IPS-20b (cell line): Measurements from ENCODE around the gene DPPA5.
"Not testable (repeated sequence)": the region's sequence is repeated elsewhere in the genome, so short reads cannot be mapped to it uniquely, and the experiment has no call there.

ENCODE experiments used
- H3K27ac ChIP-seq: one replicate; pipeline ENCODE4 v1.5.1; 2013; ENCODE audit warnings: low read length
- H3K27me3 ChIP-seq: 2 replicates; pipeline ENCODE4 v1.6.1; 2013; ENCODE audit warnings: mild to moderate bottlenecking, low read length, inconsistent platforms; ENCODE audit not compliant: insufficient read depth
- H3K36me3 ChIP-seq: 2 replicates; pipeline ENCODE4 v1.6.1; 2013; ENCODE audit warnings: low read depth, mild to moderate bottlenecking, inconsistent platforms, low read length, moderate library complexity; ENCODE audit not compliant: insufficient read depth
- H3K4me1 ChIP-seq: 2 replicates; pipeline ENCODE4 v1.6.1; 2013; ENCODE audit warnings: mild to moderate bottlenecking, control low read depth, inconsistent platforms, low read length, moderate library complexity; ENCODE audit not compliant: insufficient read depth
- H3K4me3 ChIP-seq: 2 replicates; pipeline ENCODE4 v1.5.1; 2013; ENCODE audit warnings: mild to moderate bottlenecking, low read length, inconsistent platforms
- H3K9ac ChIP-seq: 2 replicates; pipeline ENCODE4 v1.6.1; 2013; ENCODE audit warnings: low read depth, mild to moderate bottlenecking, inconsistent platforms, low read length, moderate library complexity
- H3K9me3 ChIP-seq: 2 replicates; pipeline ENCODE4 v1.6.1; 2013; ENCODE audit warnings: mild to moderate bottlenecking, low read depth, low read length, inconsistent platforms; ENCODE audit not compliant: insufficient read depth

DPPA5 gene

DNA sequence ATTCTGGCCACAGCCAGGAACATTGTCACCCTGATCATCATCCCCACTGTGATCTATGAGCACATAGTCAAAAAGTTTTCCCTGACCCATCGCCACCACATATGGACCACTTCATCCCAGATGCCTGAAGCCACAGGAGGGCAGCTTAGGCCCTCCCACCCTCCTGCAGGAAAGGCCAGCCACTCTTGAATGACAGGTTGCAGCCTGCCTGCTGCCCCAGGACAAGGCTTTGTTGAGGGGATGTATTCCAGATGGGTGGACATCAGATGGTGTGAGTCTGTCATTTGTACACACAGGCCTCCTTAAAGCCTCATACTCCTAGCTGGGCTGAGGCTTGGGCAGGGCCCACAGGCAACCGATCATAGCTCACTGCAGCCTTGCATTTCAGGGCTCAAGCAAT, 30.8 kb downstream of the DPPA5 start:
- no peaks in the 10 kb centered on the region for H3K27me3 ChIP-seq

DNA sequence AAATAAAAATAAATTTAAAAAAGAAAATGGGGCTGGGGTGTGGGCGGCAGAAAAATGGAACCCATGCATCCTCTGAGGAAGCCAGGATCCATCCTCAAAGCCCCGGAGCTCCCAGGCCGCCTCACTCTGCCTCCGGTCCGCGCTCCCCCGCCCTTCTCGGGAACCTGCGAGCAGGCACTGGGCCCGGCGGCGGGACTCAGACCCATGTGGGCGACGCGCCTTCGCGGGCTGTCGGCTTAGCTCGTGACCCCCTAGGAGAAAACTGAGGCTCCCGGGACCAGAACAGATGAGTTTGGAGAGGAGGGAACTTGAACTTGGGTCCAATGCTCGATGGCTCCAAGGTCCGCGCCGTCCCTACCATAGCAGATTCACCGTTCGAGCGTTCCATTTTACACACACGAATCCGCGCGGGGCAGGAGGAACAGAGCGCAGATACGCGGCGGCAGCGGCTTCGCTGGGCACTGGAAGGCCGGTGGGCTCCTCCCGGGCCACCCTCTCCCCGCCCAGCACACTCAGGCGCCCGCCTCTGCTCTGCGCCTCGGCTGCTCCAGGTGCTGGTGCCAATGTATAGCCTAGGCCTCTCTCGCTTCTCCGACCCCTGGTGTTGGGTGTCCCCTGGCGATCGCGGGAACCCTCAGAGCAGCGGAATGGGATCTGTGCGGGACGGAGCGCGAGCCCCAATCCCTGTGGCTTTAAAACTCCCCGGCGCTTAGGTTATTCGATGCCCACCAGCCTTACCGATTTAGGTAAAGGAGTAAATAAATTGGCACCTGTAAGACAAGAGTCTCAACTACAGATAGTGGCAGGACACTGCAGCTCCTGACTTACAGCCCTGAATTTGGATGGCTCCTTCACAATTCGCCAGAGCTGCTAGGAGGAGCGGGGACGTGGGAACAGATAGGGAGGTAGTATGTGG, 39.2 kb downstream of the DPPA5 start:
- Histone ChIP-seq H3K9ac (no peak overlapping the region), H3K27me3 (no peaks in the 10 kb centered on the region), H3K4me1 (no peaks in the 10 kb centered on the region), H3K36me3 (no peaks in the 10 kb centered on the region), H3K4me3 (no peak overlapping the region), H3K9me3 (no peaks in the 10 kb centered on the region; the same call in 1 of the 2 replicates), H3K27ac (no peak overlapping the region)

More for the DNA sequence above, 30.8 kb downstream of the DPPA5 start:
- Histone ChIP-seq H3K9me3 (no peaks in the 10 kb centered on the region), H3K4me3 (no peak overlapping the region), H3K36me3 (no peaks in the 10 kb centered on the region), H3K9ac (no peak overlapping the region), H3K27ac (no peak overlapping the region), H3K4me1 (no peaks in the 10 kb centered on the region)

DNA sequence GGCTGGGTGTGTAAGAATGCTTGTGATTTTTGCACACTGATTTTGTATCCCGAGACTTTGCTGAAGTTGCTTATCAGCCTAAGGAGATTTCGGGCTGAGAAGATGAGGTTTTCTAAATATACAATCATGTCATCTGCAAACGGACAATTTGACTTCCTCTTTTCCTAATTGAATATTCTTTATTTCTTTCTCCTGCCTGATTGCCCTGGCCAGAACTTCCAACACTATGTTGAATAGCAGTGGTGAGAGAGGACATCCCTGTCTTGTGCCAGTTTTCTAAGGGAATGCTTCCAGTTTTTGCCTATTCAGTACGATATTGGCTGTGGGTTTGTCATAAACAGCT, 43.6 kb downstream of the DPPA5 start:
- H3K9ac ChIP-seq, result peak overlapping the region; percentile 88; the same call in 1 of the 2 replicates

DNA sequence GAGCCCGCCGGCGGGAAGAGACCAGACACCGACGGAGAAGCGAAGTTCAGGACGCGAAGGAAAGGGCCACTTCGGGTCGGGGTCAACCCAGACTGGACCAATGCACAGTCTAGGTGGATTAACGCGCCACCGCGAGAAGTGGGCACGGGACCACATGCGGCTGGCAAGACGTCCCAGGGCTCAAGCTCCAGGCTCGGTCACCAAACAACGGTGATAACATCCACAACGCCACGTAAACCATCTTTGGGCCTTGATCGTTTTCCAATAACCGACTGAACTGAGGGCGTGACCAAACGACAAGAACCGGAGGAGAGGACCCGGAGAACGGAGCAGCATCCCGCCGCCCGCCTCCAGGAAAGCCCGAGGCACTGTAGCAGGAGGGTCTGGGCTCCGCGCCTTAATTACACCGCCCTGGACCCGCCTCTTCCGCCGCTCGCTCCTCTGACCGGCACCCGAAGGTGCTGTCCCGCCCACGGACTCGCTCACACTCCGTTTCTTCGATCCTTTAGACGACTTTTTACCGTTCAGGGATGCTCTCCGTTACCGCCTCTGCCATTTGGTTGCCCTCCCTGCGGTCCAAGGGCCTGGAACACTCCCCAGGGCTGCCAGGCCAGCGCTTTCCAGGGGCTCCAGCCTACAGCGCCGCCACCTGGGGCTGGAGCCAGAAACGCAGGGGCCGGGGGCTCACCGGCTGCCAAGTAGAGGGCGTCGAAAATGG, 44.1 kb downstream of the DPPA5 start:
- Histone ChIP-seq H3K27ac (no peak overlapping the region), H3K27me3 (no peaks in the 10 kb centered on the region), H3K36me3 (no peaks in the 10 kb centered on the region), H3K4me1 (no peaks in the 10 kb centered on the region; the same call in 1 of the 2 replicates), H3K9ac (peak overlapping the region; percentile 88; the same call in 1 of the 2 replicates), H3K4me3 (peak overlapping the region; percentile 84), H3K9me3 (no peaks in the 10 kb centered on the region)

More for the DNA sequence above, 43.6 kb downstream of the DPPA5 start:
- not testable (repeated sequence) for H3K4me1 ChIP-seq, H3K27ac ChIP-seq, H3K36me3 ChIP-seq, H3K27me3 ChIP-seq, H3K9me3 ChIP-seq
- peak overlapping the region; percentile 84; the same call in 1 of the 2 replicates for H3K4me3 ChIP-seq

DNA sequence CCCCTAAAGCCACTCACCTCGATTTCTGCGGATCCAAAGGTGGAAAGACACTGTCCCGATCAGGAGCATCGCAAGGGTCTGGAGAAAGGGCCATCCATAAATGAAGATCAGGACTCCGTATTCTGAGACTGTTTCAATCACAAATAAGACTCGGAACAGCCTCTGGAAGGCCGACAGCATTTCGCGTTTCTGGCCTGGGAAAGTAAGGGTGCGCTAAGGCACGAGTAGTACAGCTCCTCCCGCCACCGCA, 44.6 kb downstream of the DPPA5 start:
- no peak overlapping the region for H3K27ac ChIP-seq
- no peaks in the 10 kb centered on the region for H3K9me3 ChIP-seq
- no peaks in the 10 kb centered on the region; the same call in 1 of the 2 replicates for H3K4me1 ChIP-seq
- no peaks in the 10 kb centered on the region for H3K36me3 ChIP-seq
- H3K9ac ChIP-seq, result peak overlapping the region; percentile 88; the same call in 1 of the 2 replicates
- H3K4me3 ChIP-seq, result peak overlapping the region; percentile 84
- H3K27me3 ChIP-seq, result no peaks in the 10 kb centered on the region

DNA sequence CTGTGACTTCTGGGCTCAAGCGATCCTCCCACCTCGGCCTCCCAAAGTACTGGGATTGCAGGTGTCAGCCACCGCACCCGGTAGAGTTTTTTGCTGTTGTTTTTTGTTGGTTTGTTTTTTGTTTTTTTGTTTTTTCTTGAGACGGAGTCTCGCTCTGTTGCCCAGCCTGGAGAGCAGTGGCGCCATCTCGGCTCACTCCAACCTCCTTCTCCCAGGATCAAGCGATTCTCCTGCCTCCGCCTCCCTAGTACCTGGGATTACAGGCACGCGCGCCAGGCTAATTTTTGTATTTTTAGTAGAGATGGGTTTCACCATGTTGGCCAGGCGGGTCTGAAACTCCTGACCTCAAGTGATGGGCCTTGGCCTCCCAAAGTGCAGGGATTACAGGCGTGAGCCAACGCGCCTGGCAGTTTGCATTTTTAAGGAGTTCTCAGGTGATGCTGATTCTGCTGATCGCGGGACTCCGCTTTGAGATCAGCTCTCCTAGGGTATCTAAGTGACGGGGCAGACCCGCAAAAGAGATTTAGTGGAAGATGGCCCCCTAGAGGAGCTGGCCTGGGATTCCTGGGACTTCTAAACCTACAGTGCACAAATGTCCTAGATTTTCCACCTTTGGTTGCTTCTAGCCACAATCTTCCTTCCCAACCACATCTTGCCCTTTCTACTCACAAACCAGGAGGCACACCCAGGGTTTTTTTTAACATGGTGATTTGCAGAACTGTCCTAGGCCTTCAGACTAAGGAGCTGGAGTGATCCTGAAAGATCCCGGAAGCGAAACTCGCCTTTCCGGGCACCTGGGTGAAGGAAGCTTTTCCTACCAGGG, 45.2 kb downstream of the DPPA5 start:
- Histone ChIP-seq H3K4me1 (no peaks in the 10 kb centered on the region; the same call in 1 of the 2 replicates), H3K27ac (no peak overlapping the region), H3K9ac (peak overlapping the region; percentile 88; the same call in 1 of the 2 replicates), H3K36me3 (no peaks in the 10 kb centered on the region), H3K9me3 (no peaks in the 10 kb centered on the region), H3K27me3 (no peaks in the 10 kb centered on the region), H3K4me3 (peak overlapping the region; percentile 84)

DNA sequence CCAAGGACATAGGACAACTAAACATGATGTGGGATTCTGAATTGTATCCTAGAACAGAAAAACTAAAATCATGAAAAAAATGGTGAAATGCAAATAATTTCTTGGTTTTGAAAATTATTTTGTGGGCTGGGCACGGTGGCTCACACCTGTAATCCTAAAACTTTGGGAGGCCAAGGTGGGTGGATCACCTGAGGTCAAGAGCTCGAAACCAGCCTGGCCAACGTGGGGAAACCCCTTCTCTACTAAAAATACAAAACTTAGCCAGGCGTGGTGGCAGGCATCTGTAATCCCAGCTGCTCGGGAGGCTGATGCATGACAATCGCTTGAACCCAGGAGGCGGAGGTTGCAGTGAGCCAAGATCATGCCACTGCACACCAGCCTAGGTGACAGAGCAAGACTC, 50.3 kb downstream of the DPPA5 start:
- H3K4me3 ChIP-seq, H3K27me3 ChIP-seq, H3K9ac ChIP-seq, H3K4me1 ChIP-seq, H3K9me3 ChIP-seq, H3K36me3 ChIP-seq, H3K27ac ChIP-seq: not testable (repeated sequence)
